Testis (tissue), 2 donors: ENCODE measurements around the gene ATF3.

Experiments used
- CTCF ChIP-seq, 3 experiments: fragments of 450-650 bp in 2 of 3; fragments of 200-600 bp in 1 of 3; sonication (generic) in 1 of 3; IDR thresholded peaks; one replicate each; pipeline ENCODE4 v1.5.1; 2016 to 2019; ENCODE audit warnings: antibody characterized with exemption in 3 of 3, mild to moderate bottlenecking in 2 of 3, moderate library complexity in 1 of 3
- POLR2A ChIP-seq: fragments of 450-650 bp; IDR thresholded peaks from one replicate; pipeline ENCODE4 v1.6.1; 2017; ENCODE audit warnings: antibody characterized with exemption, mild to moderate bottlenecking, moderate library complexity

GRCh38 chr1:212562771-212563170 is 45.8 kb upstream of the ATF3 start:
- TF ChIP-seq CTCF (IDR thresholded peaks at IDR 0.05) (no peak), POLR2A (no peak)
